ENCODE measurements around the gene LCN1. TPM values are rescaled to one million over a fixed set of nuclear protein-coding genes. Genes with fewer than 3 reads are reported as not detected.

LCN1 gene
- total RNA-seq, 2 experiments from 2014 or later = not detected

DNA sequence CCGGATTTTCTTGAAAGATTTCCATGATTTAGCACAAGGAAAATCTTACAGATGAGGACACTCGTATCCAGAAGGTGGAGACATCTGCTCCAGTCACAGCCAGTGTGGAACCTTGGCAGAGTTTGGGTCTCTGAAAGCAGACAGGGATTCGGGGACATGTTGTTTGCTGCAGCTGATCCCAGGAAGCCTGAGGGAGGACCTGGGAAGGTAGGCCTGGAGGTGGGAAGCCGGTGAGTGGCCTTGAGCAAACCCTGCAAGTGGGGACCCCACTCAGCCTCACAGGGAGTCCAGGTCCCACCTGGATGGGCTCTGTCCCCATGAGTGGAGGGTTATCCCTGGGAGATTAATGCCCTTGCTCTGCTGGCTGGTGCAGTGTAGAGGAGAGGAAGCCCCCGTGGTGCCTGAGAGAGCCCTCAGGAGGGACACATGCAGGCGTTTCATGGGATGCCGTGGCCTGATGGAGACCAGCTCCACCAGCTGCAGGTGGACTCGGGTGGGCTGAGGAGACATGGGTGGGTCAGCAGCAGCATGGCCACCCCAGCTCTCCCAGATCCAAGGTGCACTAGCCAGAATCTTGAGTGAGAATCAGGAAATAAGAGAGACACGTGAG, 12.9 kb upstream of the LCN1 start:
- no TSS peak for BruUV-seq (replicated peaks)
- H3K27ac ChIP-seq (ENCODE audit: low read depth, low read length, poor library complexity, severe bottlenecking) = no peak overlapping the region
- no peaks in the 10 kb centered on the region for H3K9me3 ChIP-seq (ENCODE audit: low read length)
- no peak for TF ChIP-seq EZH2phosphoT487 (IDR thresholded peaks at IDR 0.05; ENCODE audit: borderline replicate concordance, low read depth, low read length)
- TF ChIP-seq, protein P1, sequence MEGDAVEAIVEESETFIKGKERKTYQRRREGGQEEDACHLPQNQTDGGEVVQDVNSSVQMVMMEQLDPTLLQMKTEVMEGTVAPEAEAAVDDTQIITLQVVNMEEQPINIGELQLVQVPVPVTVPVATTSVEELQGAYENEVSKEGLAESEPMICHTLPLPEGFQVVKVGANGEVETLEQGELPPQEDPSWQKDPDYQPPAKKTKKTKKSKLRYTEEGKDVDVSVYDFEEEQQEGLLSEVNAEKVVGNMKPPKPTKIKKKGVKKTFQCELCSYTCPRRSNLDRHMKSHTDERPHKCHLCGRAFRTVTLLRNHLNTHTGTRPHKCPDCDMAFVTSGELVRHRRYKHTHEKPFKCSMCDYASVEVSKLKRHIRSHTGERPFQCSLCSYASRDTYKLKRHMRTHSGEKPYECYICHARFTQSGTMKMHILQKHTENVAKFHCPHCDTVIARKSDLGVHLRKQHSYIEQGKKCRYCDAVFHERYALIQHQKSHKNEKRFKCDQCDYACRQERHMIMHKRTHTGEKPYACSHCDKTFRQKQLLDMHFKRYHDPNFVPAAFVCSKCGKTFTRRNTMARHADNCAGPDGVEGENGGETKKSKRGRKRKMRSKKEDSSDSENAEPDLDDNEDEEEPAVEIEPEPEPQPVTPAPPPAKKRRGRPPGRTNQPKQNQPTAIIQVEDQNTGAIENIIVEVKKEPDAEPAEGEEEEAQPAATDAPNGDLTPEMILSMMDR (conservative IDR thresholded peaks at IDR 0.05; ENCODE audit: low read length) = no peak
- H3K9me2 ChIP-seq (ENCODE audit: insufficient read depth, low read length) = no peaks in the 10 kb centered on the region
- H3K36me3 ChIP-seq (ENCODE audit: insufficient read depth, low read length) = peaks cover 24% of the 10 kb centered on the region
- H3K4me2 ChIP-seq (ENCODE audit: low read length) = no peak overlapping the region
- ChIA-PET CTCF (ENCODE audit: unreplicated experiment) (no interaction called here), POLR2A (no interaction called here)
- H3K79me2 ChIP-seq (ENCODE audit: insufficient read depth, low read depth, low read length) = no peaks in the 10 kb centered on the region
- H3K4me3 ChIP-seq (ENCODE audit: low read depth, low read length, poor library complexity, severe bottlenecking) = no peak overlapping the region
- intact Hi-C loops (cut with micrococcal nuclease; ENCODE audit: unreplicated experiment) = no loop called here
- no peaks in the 10 kb centered on the region for H4K20me1 ChIP-seq (ENCODE audit: insufficient read depth, low read length)
- H2AFZ ChIP-seq (ENCODE audit: low read length) = no peak overlapping the region
- no peaks in the 10 kb centered on the region for H3K4me1 ChIP-seq (ENCODE audit: insufficient read depth, low read length, poor library complexity, severe bottlenecking)
- no peak for DNase-seq (ENCODE audit: low spot score)

DNA sequence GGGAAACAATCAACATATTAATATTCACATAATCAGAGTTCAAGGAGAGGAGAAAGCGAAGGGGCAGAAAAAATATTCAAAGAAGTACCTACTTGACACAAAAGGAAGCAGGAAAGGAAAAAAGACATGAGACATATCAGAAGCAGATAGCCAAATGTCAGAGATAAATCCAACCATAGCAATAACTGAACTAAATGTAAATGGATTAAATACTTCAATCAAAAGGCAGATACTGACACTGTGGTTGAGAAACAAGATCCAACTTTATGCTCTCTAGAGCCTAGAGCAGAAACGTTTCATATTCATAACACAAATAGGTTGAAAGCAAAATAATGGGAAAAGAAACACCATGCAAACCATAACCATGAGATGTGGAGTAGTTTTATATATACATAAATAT, 11.8 kb upstream of the LCN1 start:
- Histone ChIP-seq H2AFZ (ENCODE audit: low read length) (no peak overlapping the region), H3K9me3 (ENCODE audit: low read length) (no peaks in the 10 kb centered on the region), H3K4me3 (ENCODE audit: low read depth, low read length, poor library complexity, severe bottlenecking) (no peak overlapping the region), H3K4me1 (ENCODE audit: insufficient read depth, low read length, poor library complexity, severe bottlenecking) (no peaks in the 10 kb centered on the region), H3K27ac (ENCODE audit: low read depth, low read length, poor library complexity, severe bottlenecking) (no peak overlapping the region), H4K20me1 (ENCODE audit: insufficient read depth, low read length) (no peaks in the 10 kb centered on the region), H3K79me2 (ENCODE audit: insufficient read depth, low read depth, low read length) (no peaks in the 10 kb centered on the region), H3K9me2 (ENCODE audit: insufficient read depth, low read length) (no peaks in the 10 kb centered on the region), H3K36me3 (ENCODE audit: insufficient read depth, low read length) (peaks cover 13% of the 10 kb centered on the region), H3K4me2 (ENCODE audit: low read length) (no peak overlapping the region)
- no TSS peak for BruUV-seq (replicated peaks)
- no peak for TF ChIP-seq EZH2phosphoT487 (IDR thresholded peaks at IDR 0.05; ENCODE audit: borderline replicate concordance, low read depth, low read length)
- TF ChIP-seq, protein P1 (conservative IDR thresholded peaks at IDR 0.05; ENCODE audit: low read length) = no peak
- no peak for DNase-seq (ENCODE audit: low spot score)
- ChIA-PET CTCF (ENCODE audit: unreplicated experiment) (no interaction called here), POLR2A (no interaction called here)
- intact Hi-C loops (cut with micrococcal nuclease; ENCODE audit: unreplicated experiment) = no loop called here

GRCh38 chr9:135512241-135512603, 9.0 kb upstream of the LCN1 start:
- no peaks in the 10 kb centered on the region for H3K4me1 ChIP-seq (ENCODE audit: insufficient read depth, low read length, poor library complexity, severe bottlenecking)
- H3K4me3 ChIP-seq (ENCODE audit: low read depth, low read length, poor library complexity, severe bottlenecking) = no peak overlapping the region
- H3K79me2 ChIP-seq (ENCODE audit: insufficient read depth, low read depth, low read length) = no peaks in the 10 kb centered on the region
- no peak overlapping the region for H2AFZ ChIP-seq (ENCODE audit: low read length)
- no peaks in the 10 kb centered on the region for H3K36me3 ChIP-seq (ENCODE audit: insufficient read depth, low read length)
- BruUV-seq (replicated peaks) = no TSS peak
- CTCF ChIA-PET (ENCODE audit: unreplicated experiment) = no interaction called here
- no peaks in the 10 kb centered on the region for H3K9me3 ChIP-seq (ENCODE audit: low read length)
- H3K27ac ChIP-seq (ENCODE audit: low read depth, low read length, poor library complexity, severe bottlenecking) = no peak overlapping the region
- no peak for DNase-seq (ENCODE audit: low spot score)
- POLR2A ChIA-PET = no interaction called here
- H4K20me1 ChIP-seq (ENCODE audit: insufficient read depth, low read length) = no peaks in the 10 kb centered on the region
- no peaks in the 10 kb centered on the region for H3K9me2 ChIP-seq (ENCODE audit: insufficient read depth, low read length)
- H3K4me2 ChIP-seq (ENCODE audit: low read length) = no peak overlapping the region
- intact Hi-C loops (cut with micrococcal nuclease; ENCODE audit: unreplicated experiment) = no loop called here
- no peak for TF ChIP-seq EZH2phosphoT487 (IDR thresholded peaks at IDR 0.05; ENCODE audit: borderline replicate concordance, low read depth, low read length)
- TF ChIP-seq, protein P1 (conservative IDR thresholded peaks at IDR 0.05; ENCODE audit: low read length) = no peak
